K562 (cell line): Measurements from ENCODE around the gene TMEM87A. TPM values are rescaled to one million over a fixed set of nuclear protein-coding genes. Genes with fewer than 3 reads are reported as not detected.

ENCODE experiments used
- ATAC-seq: fragments of 200-7000 bp; cut with Tn5 transposase; 3 replicates; pipeline ENCODE4 v1.9.1; 2020; ENCODE audit warnings: moderate library complexity
- BruUV-seq: library from RNA; stranded (reverse); fragments of 400-500 nt; replicated peaks from 2 replicates; lab custom pipeline; 2021; lab: Mats Ljungman, UMichigan
- CTCF ChIA-PET: fragments of 300-600 bp; formaldehyde crosslinking; extraction: SDS; loops from one replicate; lab custom pipeline; 2021; ENCODE audit warnings: low intra/inter-chr PET ratio; lab: Yijun Ruan, JAX
- POLR2A ChIA-PET: fragments of 300-600, 350-650 bp; sonication (Branson Sonifier 250); formaldehyde crosslinking; extraction: SDS; loops from one replicate; lab custom pipeline; 2021; ENCODE audit warnings: antibody characterized with exemption, inconsistent platforms; lab: Yijun Ruan, JAX
- DNase-seq, 4 experiments: peaks; one replicate each; pipeline versions ENCODE4 v3.0.0 to v3.0.0-alpha.2; 2011 to 2018; ENCODE audit warnings: low spot score in 3 of 4, mixed read lengths in 3 of 4; ENCODE audit errors: extremely low read depth in 1 of 4
- FAIRE-seq: peaks from 2 replicates; lab custom pipeline; 2011; peaks lifted over from hg19 to GRCh38; lab: Jason Lieb, UNC
- H2AFZ ChIP-seq: 2 replicates; pipeline ENCODE4 v1.6.0; 2011; ENCODE audit warnings: low read depth, low read length, control low read depth, inconsistent platforms
- H3K27ac ChIP-seq: fragments of 200-600 bp; 3 replicates; pipeline ENCODE4 v1.8.0; 2011; ENCODE audit warnings: low read depth, mild to moderate bottlenecking, control low read depth, inconsistent platforms, low read length, moderate library complexity, mixed read lengths; ENCODE audit errors: extremely low read depth
- H3K27me3 ChIP-seq, 2 experiments: fragments of 300-600 bp in 1 of 2; 2 replicates in 1 of 2; 3 replicates in 1 of 2; pipeline versions ENCODE4 v1.6.0 to v1.8.0; 2011; ENCODE audit warnings: inconsistent platforms in 2 of 2, low read length in 2 of 2, mild to moderate bottlenecking in 1 of 2, mixed read lengths in 1 of 2, moderate library complexity in 1 of 2; ENCODE audit not compliant: control insufficient read depth in 2 of 2, insufficient read depth in 2 of 2
- H3K36me3 ChIP-seq: fragments of 300-600 bp; 3 replicates; pipeline ENCODE4 v1.8.0; 2011; ENCODE audit warnings: mild to moderate bottlenecking, low read length, inconsistent platforms; ENCODE audit not compliant: control insufficient read depth, insufficient read depth
- H3K4me1 ChIP-seq, 2 experiments: fragments of 200-600 bp in 1 of 2; replicated peaks in 1 of 2; 2 replicates in 1 of 2; 3 replicates in 1 of 2; pipeline versions ENCODE4 v1.5.1 to v1.8.0; 2011; ENCODE audit warnings: inconsistent platforms in 2 of 2, low read length in 2 of 2, mild to moderate bottlenecking in 1 of 2, mixed read lengths in 1 of 2, moderate library complexity in 1 of 2; ENCODE audit not compliant: control insufficient read depth in 2 of 2, insufficient read depth in 2 of 2
- H3K4me2 ChIP-seq: 2 replicates; pipeline ENCODE4 v1.6.1; 2011; ENCODE audit warnings: low read length, control low read depth, inconsistent platforms, mixed read lengths; ENCODE audit not compliant: insufficient read depth
- H3K4me3 ChIP-seq: fragments of 200-600 bp; sonication (generic), shearing (Covaris generic); 2 replicates; pipeline ENCODE4 v1.5.1; 2016; ENCODE audit warnings: control low read depth, inconsistent platforms
- H3K79me2 ChIP-seq: fragments of 200-600 bp; 3 replicates; pipeline ENCODE4 v1.8.0; 2011; ENCODE audit warnings: low read length, inconsistent platforms; ENCODE audit not compliant: control insufficient read depth, insufficient read depth
- H3K9ac ChIP-seq, 2 experiments: 2 replicates each; pipeline versions ENCODE4 v1.6.0 to v1.6.1; 2011; ENCODE audit warnings: low read depth in 2 of 2, low read length in 2 of 2, control low read depth in 1 of 2, inconsistent platforms in 1 of 2, mild to moderate bottlenecking in 1 of 2, mixed read lengths in 1 of 2; ENCODE audit not compliant: insufficient read depth in 1 of 2
- H3K9me1 ChIP-seq: one replicate; pipeline ENCODE4 v1.6.0; 2011; ENCODE audit warnings: inconsistent platforms, mild to moderate bottlenecking, low read length, moderate library complexity; ENCODE audit not compliant: control insufficient read depth, insufficient read depth
- H3K9me3 ChIP-seq: replicated peaks from 2 replicates; pipeline ENCODE4 v1.5.1; 2011; ENCODE audit warnings: low read depth, low read length, inconsistent platforms; ENCODE audit not compliant: control insufficient read depth, insufficient read depth
- H4K20me1 ChIP-seq: replicated peaks from 2 replicates; pipeline ENCODE4 v1.6.1; 2011; ENCODE audit warnings: low read length, inconsistent platforms, mixed read lengths; ENCODE audit not compliant: control insufficient read depth, insufficient read depth
- EP300 ChIP-seq: IDR thresholded peaks from 2 replicates; pipeline ENCODE4 v1.6.1; 2012; ENCODE audit warnings: low read length, improper control_type of control experiment
- FOXM1 ChIP-seq, 2 experiments: fragments of 450-650 bp in 1 of 2; sonication (generic) in 1 of 2; formaldehyde crosslinking in 1 of 2; IDR thresholded peaks; 2 replicates each; pipeline versions ENCODE4 v1.6.1 to v1.9.0; 2017 to 2022; ENCODE audit warnings: low read depth in 2 of 2, mild to moderate bottlenecking in 2 of 2, missing genetic modification reagents in 1 of 2, moderate library complexity in 1 of 2
- HDAC6 ChIP-seq: IDR thresholded peaks from 2 replicates; pipeline ENCODE4 v1.6.1; 2012; ENCODE audit warnings: low read depth, mild to moderate bottlenecking, control low read depth, inconsistent platforms, low read length, moderate library complexity
- HDGF ChIP-seq: fragments of 450-650 bp; IDR thresholded peaks from 2 replicates; pipeline ENCODE4 v1.6.1; 2016
- HMG20A ChIP-seq: fragments of 450-650 bp; formaldehyde crosslinking; conservative IDR thresholded peaks from 2 replicates; pipeline ENCODE4 v1.4.0; 2020; ENCODE audit warnings: mild to moderate bottlenecking, mixed read lengths
- NBN ChIP-seq: fragments of 450-650 bp; IDR thresholded peaks from 2 replicates; pipeline ENCODE4 v1.6.1; 2016; ENCODE audit warnings: low read depth, mild to moderate bottlenecking
- SLC30A9 ChIP-seq: fragments of 250-450 bp; sonication (Bioruptor Pico); IDR thresholded peaks from 2 replicates; pipeline ENCODE4 v1.8.0; 2022; ENCODE audit warnings: mild to moderate bottlenecking, moderate library complexity
- TARDBP ChIP-seq: fragments of 450-650 bp; IDR thresholded peaks from 2 replicates; pipeline ENCODE4 v1.6.1; 2016
- XRCC3 ChIP-seq: fragments of 450-650 bp; IDR thresholded peaks from 2 replicates; pipeline ENCODE4 v1.6.1; 2017; ENCODE audit warnings: mild to moderate bottlenecking, moderate library complexity
- ZNF133 ChIP-seq: fragments of 250-450 bp; sonication (Bioruptor Pico); IDR thresholded peaks from 2 replicates; pipeline ENCODE4 v1.4.0; 2020; ENCODE audit warnings: mild to moderate bottlenecking
- ZNF212 ChIP-seq: fragments of 450-650 bp; formaldehyde crosslinking; IDR thresholded peaks from 2 replicates; pipeline ENCODE4 v1.4.0; 2020; ENCODE audit warnings: mild to moderate bottlenecking
- ZNF239 ChIP-seq: fragments of 250-450 bp; sonication (Bioruptor Pico); IDR thresholded peaks from 2 replicates; pipeline ENCODE4 v1.4.0; 2020; ENCODE audit warnings: mild to moderate bottlenecking
- ZNF3 ChIP-seq: fragments of 250-450 bp; sonication (Bioruptor Pico); IDR thresholded peaks from 2 replicates; pipeline ENCODE4 v1.5.0; 2021; ENCODE audit warnings: mild to moderate bottlenecking, moderate library complexity
- ZNF830 ChIP-seq: fragments of 250-450 bp; sonication (Bioruptor Pico); IDR thresholded peaks from 2 replicates; pipeline ENCODE4 v1.5.0; 2021; ENCODE audit warnings: mild to moderate bottlenecking
- WGBS: fragments of 100-300 bp; shearing (Covaris generic); methylation state at CpG from one replicate; pipeline ENCODE4 v1.1.6; 2016; ENCODE audit warnings: low coverage, mixed read lengths; ENCODE audit not compliant: insufficient coverage; ENCODE audit errors: missing lambda C conversion rate; 5-methylcytosine and 5-hydroxymethylcytosine counted together
- in situ Hi-C: fragments of 300-500 bp; cut with MboI; formaldehyde crosslinking; loops from 4 replicates; pipeline ENCODE4 v1.15.0; 2018; ENCODE audit warnings: inconsistent platforms, mixed read lengths
- intact Hi-C: fragments of 100-400 bp; cut with micrococcal nuclease; formaldehyde crosslinking; loops from 2 replicates; pipeline ENCODE4 v1.14.2; 2022
- polyA plus RNA-seq, 8 experiments: library from polyadenylated mRNA; depleted of rRNA in 4 of 8; stranded (reverse) in 5 of 8; unstranded in 3 of 8; fragments of >200 nt; fragmentation: Nextera tagmentation in 2 of 8; fragmentation: Illumina TruSeq in 1 of 8; extraction: Ambion mirVana in 2 of 8; extraction: Trizol in 1 of 8; gene quantifications; 2 replicates each; pipeline versions ENCODE4 v1.2.1 to v1.2.3, GENCODE V29; 2011 to 2014; ENCODE audit warnings: inconsistent platforms in 1 of 8, missing spikeins in 1 of 8
- total RNA-seq, 7 experiments: library from RNA; depleted of rRNA in 6 of 7; stranded (reverse); fragments of >200 nt in 6 of 7; fragmentation: Illumina TruSeq in 2 of 7; extraction: Trizol in 2 of 7; gene quantifications; 2 replicates each; pipeline versions ENCODE4 v1.2.1 to v1.2.3, GENCODE V29; 2011 to 2021; ENCODE audit warnings: low replicate concordance in 1 of 7
- TF ChIP-seq, protein P1 (sequence below): fragments of 450-650 bp; IDR thresholded peaks from 2 replicates; pipeline ENCODE4 v1.6.1; 2014; ENCODE audit warnings: low read depth, mild to moderate bottlenecking, moderate library complexity, borderline replicate concordance
- TF ChIP-seq, protein P2 (sequence below): fragments of 250-450 bp; sonication (Bioruptor Pico); IDR thresholded peaks from 2 replicates; pipeline ENCODE4 v1.4.0; 2020

The TMEM87A gene
- total and polyA plus RNA-seq, 9 of the 15 experiments (the other 6 are each of a cell fraction or from before 2014, with no cell fraction given) = 16.6 to 43.3 (median 29.6) TPM

DNA sequence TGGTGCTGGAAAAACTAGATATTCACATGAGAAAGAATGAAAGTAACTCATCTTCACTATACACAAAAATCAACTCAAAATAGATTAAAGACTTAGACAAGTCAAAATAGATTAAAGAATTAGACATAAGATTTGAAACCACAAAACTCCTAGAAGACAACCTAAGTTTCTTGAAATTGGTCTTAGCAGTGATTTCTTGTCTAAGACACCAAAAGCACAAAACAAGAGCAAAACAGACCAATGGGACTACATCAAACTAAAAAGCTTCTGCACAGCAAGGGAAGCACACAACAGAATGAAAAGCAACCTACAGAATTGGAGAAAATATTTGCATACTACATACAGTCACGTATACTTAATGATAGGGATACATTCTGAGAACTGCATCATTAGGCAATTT lies 58.6 kb downstream of the TMEM87A start:
- Histone ChIP-seq H4K20me1 (no peaks in the 10 kb centered on the region), H2AFZ (no peak overlapping the region), H3K27ac (no peak overlapping the region), H3K4me2 (no peak overlapping the region)
- ATAC-seq = no peak
- intact Hi-C loops = no loop called here
- BruUV-seq = no TSS peak
- TF ChIP-seq ZNF830 (CRISPR knock-in tag) (no peak), FOXM1 (IDR thresholded peaks at IDR 0.05; ENCODE audit: low read depth) (no peak), FOXM1 (CRISPR knock-in tag; IDR thresholded peaks at IDR 0.05; ENCODE audit: low read depth) (no peak), HDAC6 (no peak), ZNF212 (no peak), XRCC3 (no peak), EP300 (no peak), ZNF133 (CRISPR knock-in tag) (no peak), ZNF3 (CRISPR knock-in tag) (no peak), HMG20A (CRISPR knock-in tag) (no peak), HDGF (no peak), ZNF239 (CRISPR knock-in tag) (no peak), NBN (no peak), SLC30A9 (no peak), TARDBP (no peak)
- TF ChIP-seq, protein P1, sequence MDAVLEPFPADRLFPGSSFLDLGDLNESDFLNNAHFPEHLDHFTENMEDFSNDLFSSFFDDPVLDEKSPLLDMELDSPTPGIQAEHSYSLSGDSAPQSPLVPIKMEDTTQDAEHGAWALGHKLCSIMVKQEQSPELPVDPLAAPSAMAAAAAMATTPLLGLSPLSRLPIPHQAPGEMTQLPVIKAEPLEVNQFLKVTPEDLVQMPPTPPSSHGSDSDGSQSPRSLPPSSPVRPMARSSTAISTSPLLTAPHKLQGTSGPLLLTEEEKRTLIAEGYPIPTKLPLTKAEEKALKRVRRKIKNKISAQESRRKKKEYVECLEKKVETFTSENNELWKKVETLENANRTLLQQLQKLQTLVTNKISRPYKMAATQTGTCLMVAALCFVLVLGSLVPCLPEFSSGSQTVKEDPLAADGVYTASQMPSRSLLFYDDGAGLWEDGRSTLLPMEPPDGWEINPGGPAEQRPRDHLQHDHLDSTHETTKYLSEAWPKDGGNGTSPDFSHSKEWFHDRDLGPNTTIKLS = no peak
- TF ChIP-seq, protein P2, sequence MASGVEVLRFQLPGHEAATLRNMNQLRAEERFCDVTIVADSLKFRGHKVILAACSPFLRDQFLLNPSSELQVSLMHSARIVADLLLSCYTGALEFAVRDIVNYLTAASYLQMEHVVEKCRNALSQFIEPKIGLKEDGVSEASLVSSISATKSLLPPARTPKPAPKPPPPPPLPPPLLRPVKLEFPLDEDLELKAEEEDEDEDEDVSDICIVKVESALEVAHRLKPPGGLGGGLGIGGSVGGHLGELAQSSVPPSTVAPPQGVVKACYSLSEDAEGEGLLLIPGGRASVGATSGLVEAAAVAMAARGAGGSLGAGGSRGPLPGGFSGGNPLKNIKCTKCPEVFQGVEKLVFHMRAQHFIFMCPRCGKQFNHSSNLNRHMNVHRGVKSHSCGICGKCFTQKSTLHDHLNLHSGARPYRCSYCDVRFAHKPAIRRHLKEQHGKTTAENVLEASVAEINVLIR (CRISPR knock-in tag) = no peak
- TF ChIP-seq, all 486 proteins: peak for 0
- Histone ChIP-seq H3K36me3 (peaks cover 84% of the 10 kb centered on the region), H3K4me1 (no peaks in the 10 kb centered on the region), H3K9ac (no peak overlapping the region), H3K27me3 (no peaks in the 10 kb centered on the region), H3K4me3 (no peak overlapping the region), H3K9me1 (no peaks in the 10 kb centered on the region), H3K9me3 (no peaks in the 10 kb centered on the region), H3K79me2 (no peaks in the 10 kb centered on the region)
- FAIRE-seq = no peak
- WGBS = 87% methylated on average over 1 of the region's 1 CpG
- DNase-seq = no peak
- ChIA-PET POLR2A (no interaction called here), CTCF (no interaction called here)
- in situ Hi-C loops = no loop called here
